ENCODE data around the gene TAF11L6.
"Not testable (repeated sequence)": the region's sequence is repeated elsewhere in the genome, so short reads cannot be mapped to it uniquely, and the experiment has no call there.

TAF11L6 gene

GRCh38 chr5:17528369-17528768, at the start of gene TAF11L6:
TSS of gene TAF11L6 (plus strand) at chr5:17528669.
- H3K27ac Mint-ChIP-seq; H3K27me3 Mint-ChIP-seq (ENCODE audit: low read depth); H3K4me1 Mint-ChIP-seq; H3K4me3 Mint-ChIP-seq; H3K36me3 Mint-ChIP-seq (ENCODE audit: low read depth); H3K9me3 Mint-ChIP-seq: not testable (repeated sequence)

- Mint-ChIP-seq H3K27ac (no peak overlapping the region), H3K4me3 (no peak overlapping the region), H3K27me3 (ENCODE audit: low read depth) (peaks cover 11% of the 10 kb centered on the region), H3K9me3 (no peaks in the 10 kb centered on the region), H3K36me3 (ENCODE audit: low read depth) (no peaks in the 10 kb centered on the region), H3K4me1 (no peaks in the 10 kb centered on the region)
- TF ChIP-seq CTCF (IDR thresholded peaks at IDR 0.05; ENCODE audit: unreplicated experiment in 3 of 3), result no peak
Measured at GRCh38 chr5:17481378-17481777, 47.1 kb upstream of the TAF11L6 start.

- H3K36me3 Mint-ChIP-seq (ENCODE audit: low read depth), result no peaks in the 10 kb centered on the region
- TF ChIP-seq CTCF (IDR thresholded peaks at IDR 0.05; ENCODE audit: unreplicated experiment in 3 of 3), result no peak
Measured at GRCh38 chr5:17482790-17483189, 45.7 kb upstream of the TAF11L6 start.

GRCh38 chr5:17486464-17487173, 41.9 kb upstream of the TAF11L6 start:
- not testable (repeated sequence) for H3K4me1 Mint-ChIP-seq; H3K9me3 Mint-ChIP-seq; H3K4me3 Mint-ChIP-seq; H3K36me3 Mint-ChIP-seq (ENCODE audit: low read depth); H3K27ac Mint-ChIP-seq
- peaks cover 17% of the 10 kb centered on the region for H3K27me3 Mint-ChIP-seq (ENCODE audit: low read depth)

More at GRCh38 chr5:17482790-17483189, 45.7 kb upstream of the TAF11L6 start:
- H3K27me3 Mint-ChIP-seq (ENCODE audit: low read depth), result peaks cover 14% of the 10 kb centered on the region
- H3K4me3 Mint-ChIP-seq, result no peak overlapping the region
- H3K9me3 Mint-ChIP-seq, result no peaks in the 10 kb centered on the region
- H3K27ac Mint-ChIP-seq, result no peak overlapping the region
- H3K4me1 Mint-ChIP-seq, result no peaks in the 10 kb centered on the region

- Mint-ChIP-seq H3K27ac (no peak overlapping the region), H3K4me1 (no peaks in the 10 kb centered on the region), H3K9me3 (no peaks in the 10 kb centered on the region), H3K4me3 (no peak overlapping the region), H3K27me3 (ENCODE audit: low read depth) (peaks cover 17% of the 10 kb centered on the region), H3K36me3 (ENCODE audit: low read depth) (no peaks in the 10 kb centered on the region)
- TF ChIP-seq CTCF (IDR thresholded peaks at IDR 0.05; ENCODE audit: unreplicated experiment in 3 of 3), result no peak
Measured at GRCh38 chr5:17487174-17487512, 41.3 kb upstream of the TAF11L6 start.

GRCh38 chr5:17491257-17491656, 37.2 kb upstream of the TAF11L6 start:
- H3K4me3 Mint-ChIP-seq; H3K4me1 Mint-ChIP-seq; H3K9me3 Mint-ChIP-seq; H3K27me3 Mint-ChIP-seq (ENCODE audit: low read depth); H3K36me3 Mint-ChIP-seq (ENCODE audit: low read depth); H3K27ac Mint-ChIP-seq: not testable (repeated sequence)

GRCh38 chr5:17492770-17493169, 35.7 kb upstream of the TAF11L6 start:
- Mint-ChIP-seq H3K36me3 (ENCODE audit: low read depth) (no peaks in the 10 kb centered on the region), H3K4me1 (no peaks in the 10 kb centered on the region), H3K4me3 (no peak overlapping the region), H3K9me3 (peaks cover 3% of the 10 kb centered on the region), H3K27ac (no peak overlapping the region), H3K27me3 (ENCODE audit: low read depth) (peaks cover 3% of the 10 kb centered on the region)
- TF ChIP-seq CTCF (IDR thresholded peaks at IDR 0.05; ENCODE audit: unreplicated experiment in 3 of 3), result no peak
